GM18520 (cell line): Measurements from ENCODE around the gene RUSF1.
A peak's percentile ranks its signal among the peaks of the same experiment; 100 is the strongest.
"Not testable (repeated sequence)": the region's sequence is repeated elsewhere in the genome, so short reads cannot be mapped to it uniquely, and the experiment has no call there.

ENCODE experiments used
- ATAC-seq: cut with Tn5 transposase; IDR thresholded peaks from one replicate; pipeline ENCODE4 v1.9.1; 2021; ENCODE audit not compliant: unreplicated experiment

The RUSF1 gene

DNA sequence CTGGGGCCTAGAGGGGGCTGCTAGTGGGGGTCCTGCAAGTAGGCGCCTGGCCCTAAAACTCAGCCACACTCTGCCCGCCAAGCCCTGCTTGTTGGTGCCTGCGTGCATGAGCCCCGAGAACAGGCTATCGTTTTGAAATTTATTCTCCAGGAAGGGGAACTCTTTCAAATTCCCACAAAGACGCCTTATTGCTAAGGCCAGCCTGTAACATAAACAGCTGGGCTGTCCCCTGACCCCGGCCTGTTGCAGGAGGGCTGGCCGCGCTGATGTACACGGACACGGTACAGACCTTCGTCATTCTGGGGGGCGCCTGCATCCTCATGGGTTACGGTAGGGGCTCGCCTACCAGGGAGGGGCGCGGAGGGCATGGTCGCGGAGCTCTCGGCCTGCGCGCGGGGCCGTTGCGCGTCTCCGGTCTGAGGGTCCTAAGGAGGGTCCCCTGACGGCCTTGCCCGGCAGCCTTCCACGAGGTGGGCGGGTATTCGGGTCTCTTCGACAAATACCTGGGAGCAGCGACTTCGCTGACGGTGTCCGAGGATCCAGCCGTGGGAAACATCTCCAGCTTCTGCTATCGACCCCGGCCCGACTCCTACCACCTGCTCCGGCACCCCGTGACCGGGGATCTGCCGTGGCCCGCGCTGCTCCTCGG lies 21.0 kb downstream of the RUSF1 start:
- no peak for ATAC-seq

DNA sequence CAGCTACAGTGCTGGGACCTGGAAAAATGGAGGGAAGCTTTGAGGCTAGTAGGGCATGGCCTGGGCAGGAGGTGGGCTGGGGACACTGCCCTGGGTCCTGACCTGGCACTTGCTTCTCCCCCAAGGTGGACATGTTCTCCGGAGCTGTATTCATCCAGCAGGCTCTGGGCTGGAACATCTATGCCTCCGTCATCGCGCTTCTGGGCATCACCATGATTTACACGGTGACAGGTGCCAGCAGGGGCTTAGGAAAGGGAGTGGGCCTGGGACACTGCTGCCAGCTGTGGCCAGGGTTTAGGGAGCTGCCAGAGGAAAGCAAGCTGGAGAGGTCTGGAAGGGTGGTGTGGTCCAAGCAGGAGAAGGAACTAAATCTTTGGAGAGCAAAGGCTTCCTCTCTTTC lies 22.1 kb downstream of the RUSF1 start:
- ATAC-seq, result no peak

DNA sequence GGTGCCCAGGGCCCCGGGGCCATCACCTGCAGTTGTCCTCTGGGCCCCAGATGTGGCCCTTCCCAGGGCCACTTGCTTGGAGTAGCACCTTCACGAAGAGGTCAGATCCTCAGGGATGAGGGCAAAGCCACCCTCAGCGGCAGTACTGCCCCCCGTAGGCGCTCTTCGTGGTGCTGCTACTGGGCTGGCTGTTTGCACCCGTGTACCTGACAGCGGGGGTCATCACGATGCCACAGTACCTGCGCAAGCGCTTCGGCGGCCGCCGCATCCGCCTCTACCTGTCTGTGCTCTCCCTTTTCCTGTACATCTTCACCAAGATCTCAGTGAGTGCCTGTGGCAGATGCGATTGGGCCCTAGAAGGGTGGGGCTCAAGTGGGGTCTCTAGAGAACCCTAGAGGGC lies 22.6 kb downstream of the RUSF1 start:
- ATAC-seq, result no peak

DNA sequence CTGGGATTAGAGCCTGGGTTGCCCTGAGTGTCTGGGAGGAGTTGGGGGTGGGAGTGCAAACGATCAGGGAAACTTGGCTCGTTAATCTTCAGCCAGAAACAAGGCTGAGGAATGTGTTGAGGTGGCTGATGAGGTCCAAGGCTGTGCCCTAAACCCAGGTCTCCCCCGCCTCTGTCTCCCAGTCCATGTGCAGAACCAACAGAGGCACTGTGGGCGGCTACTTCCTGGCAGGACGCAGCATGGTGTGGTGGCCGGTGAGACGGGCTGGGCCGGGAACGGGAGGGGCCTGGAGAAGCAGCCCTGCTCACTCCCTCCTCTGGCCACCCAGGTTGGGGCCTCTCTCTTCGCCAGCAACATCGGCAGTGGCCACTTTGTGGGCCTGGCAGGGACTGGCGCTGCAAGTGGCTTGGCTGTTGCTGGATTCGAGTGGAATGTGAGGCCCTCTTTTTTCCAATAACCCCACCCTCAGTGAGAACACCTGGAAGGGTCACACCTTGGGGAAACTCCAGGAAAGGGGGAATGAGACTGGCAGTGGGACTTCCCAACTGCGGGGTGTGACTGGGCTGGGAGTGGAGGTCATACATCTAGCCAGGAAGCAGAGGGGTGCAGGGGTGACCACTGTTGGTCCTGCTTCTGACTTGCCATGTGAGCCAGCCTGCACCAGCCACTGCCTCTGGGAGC lies 23.6 kb downstream of the RUSF1 start:
- ATAC-seq, result no peak

DNA sequence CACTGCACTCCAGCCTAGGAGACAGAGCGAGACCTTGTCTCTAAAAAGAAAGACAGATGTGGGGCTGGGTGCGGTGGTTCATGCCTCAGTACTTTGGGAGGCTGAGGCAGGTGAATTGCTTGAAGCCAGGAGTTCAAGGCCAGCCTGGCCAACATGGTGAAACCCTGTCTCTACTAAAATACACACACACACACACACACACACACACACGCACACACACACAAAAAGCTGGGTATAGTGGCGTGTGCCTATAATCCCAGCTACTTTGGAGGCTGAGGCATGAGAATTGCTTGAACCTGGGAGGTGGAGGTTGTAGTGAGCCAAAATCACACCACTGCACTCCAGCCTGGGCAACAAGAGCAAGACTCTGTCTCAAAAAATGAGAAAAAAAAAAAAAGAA lies 24.1 kb downstream of the RUSF1 start:
- not testable (repeated sequence) for ATAC-seq

DNA sequence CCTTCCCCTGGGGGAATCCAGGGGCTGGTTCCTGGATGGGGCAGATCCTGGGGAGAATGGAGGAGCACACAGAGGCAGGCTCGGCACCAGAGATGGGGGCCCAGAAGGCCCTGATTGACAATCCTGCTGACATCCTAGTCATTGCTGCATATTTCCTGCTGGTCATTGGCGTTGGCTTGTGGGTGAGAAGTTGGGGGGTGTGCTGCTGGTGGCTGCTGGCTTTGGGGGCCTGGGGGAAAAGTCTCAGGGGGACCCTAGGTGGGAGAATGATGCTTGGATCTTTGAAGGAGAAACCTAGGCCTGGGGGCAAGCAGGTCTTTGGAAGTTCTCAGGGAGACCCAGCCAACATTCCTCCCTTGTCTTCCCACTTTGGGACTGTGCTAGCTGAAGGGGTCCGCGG lies 25.1 kb downstream of the RUSF1 start, which contains the start of gene SLC5A2:
TSS of gene SLC5A2 (plus strand) at position 43 of the 400 bp plus-strand sequence. CDS start at position 57, 14 bp downstream.
- no peak for ATAC-seq

DNA sequence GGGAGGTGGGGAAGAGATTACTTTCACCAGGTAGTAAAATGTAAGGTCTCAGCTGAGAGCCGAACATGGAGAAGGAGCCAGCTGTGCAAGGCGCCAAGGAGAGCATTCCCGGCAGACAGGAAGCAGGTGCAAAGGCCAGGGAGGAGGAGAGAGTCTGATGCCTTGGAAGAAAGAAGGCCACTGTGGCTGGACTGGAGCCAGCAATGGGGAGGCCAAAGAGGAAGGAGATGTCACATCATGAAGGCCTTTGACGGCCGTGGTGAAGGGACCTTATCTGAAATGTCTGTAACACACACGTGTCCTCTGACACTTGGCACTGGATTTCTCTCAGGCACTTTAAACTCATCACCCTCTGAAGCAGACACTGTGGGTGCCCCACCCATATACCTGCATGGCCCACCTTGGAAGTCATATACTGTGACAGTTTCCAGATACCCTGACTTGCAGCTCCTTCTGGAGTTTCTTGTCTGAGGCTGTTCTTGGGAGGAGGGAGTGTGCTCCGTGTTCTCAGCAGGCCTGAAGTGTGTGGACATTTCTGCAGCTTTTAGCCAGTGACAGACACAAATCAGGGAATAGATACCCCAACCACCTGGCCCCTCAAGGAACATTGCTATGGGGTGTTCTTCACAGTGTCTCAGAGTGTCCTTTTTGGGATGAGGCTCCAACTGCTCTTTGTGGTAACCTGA lies 27.2 kb downstream of the RUSF1 start:
- no peak for ATAC-seq

DNA sequence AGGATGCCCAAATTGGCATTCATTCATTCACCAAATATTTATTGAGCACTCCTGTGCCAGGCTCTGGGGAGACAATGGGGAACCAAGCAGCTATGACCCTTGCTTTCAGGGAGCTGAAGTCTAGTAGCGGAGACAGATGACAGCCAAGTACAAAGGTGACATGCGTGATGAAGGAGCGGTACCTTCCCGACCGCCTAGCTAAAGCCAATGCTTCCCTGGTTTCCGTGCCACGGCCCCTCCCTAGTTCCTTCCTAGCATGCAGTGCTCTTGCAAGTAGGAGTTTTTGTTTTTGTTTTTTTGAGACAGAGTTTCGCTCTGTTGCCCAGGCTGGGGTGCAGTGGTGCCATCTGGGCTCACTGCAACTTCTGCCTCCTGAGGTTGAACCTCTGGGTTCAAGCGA lies 28.4 kb downstream of the RUSF1 start:
- no peak for ATAC-seq

DNA sequence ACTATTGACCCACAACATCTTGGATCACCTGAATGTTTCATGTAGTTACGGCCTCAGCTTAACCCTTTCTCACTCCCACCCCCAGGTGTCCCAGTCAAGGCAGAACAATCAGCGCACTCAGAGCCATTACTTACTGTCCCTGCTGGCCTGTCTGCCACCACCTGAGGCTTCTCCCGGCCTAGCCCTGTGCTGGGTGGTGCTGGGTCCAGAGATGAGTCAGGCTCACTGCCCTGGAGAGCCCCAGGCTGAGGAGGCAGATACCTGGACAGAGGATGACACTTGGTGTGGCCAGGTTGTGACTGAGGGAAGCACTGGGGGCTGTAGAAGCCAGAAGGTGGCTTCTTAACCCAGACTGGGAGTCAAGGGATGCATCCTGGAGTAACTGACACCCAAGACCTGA lies 29.2 kb downstream of the RUSF1 start:
- ATAC-seq, result no peak

DNA sequence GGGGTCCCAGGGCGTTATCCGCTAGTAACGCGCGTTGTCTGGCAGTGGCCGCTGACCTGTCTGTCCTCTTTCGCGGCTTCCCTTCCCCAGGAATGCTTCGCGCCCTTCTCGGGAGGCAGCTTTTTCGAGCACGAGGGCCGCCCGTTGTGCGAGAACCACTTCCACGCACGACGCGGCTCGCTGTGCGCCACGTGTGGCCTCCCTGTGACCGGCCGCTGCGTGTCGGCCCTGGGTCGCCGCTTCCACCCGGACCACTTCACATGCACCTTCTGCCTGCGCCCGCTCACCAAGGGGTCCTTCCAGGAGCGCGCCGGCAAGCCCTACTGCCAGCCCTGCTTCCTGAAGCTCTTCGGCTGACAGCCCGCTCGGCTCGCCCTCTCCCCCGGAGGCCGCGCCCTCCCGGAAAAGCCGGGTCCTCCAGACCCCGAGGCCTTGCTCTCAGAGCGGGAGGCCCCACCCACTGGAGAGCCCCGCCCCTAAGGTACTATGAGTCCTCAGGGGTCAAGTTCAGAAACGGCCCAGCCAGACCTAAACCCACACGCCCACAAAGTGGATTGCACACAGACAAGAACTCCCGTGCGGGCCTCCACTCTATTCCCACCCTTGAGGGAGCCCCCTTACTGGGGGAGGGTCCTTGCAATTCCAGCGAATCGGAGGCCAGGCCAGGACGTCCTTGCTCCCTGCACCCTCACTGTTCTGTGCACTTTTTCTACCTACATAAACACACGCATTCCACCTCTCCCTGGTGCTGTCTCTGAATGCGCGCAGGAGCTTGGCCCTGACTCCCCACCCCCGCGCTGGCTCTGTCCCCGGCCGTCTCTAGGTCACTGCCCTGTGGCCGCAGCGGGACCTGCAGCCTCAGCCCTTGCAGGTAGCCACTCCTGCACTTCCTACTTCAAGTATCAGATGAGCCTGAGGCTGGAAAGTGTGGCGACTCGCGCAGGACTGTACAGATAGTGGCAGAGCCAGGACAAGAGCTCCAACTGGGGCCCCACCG lies 30.7 kb downstream of the RUSF1 start:
- ATAC-seq, result no peak

DNA sequence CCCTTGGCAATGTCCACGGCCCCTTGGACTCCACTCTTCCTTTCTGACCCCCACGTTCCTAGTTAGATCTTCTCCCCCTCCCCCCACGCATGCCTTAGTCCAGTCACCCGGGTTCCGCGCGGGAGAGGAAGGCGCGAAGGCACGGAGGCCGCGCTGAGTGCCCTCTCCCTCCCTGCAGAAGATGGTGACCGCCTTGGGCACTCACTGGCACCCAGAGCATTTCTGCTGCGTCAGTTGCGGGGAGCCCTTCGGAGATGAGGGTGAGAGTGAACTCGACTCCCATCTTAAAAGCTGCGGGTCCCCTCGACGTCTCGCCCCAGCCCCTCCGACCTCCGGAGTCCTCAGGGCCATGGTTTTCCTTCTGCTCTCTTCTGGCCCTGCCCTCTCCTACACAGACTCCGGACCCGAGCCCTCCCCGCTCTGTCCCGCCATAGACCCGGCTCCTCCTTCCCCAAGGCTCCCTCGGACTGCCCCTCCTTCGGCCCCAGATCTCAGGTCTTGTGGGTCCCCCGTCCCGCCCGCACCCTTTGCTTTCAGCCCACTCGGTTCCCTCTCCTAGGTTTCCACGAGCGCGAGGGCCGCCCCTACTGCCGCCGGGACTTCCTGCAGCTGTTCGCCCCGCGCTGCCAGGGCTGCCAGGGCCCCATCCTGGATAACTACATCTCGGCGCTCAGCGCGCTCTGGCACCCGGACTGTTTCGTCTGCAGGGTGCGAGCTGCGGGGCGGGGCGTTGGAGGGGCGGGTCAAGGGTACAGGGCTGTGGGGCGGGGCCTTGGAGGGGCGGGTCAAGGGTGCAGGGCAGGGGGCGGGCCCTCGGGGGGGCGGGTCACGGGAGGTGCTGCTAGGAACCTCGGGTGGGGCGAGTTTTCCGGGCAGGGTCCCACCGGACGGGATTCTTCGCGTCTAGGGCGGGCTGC lies 31.6 kb downstream of the RUSF1 start:
- peak; percentile 53 for ATAC-seq

DNA sequence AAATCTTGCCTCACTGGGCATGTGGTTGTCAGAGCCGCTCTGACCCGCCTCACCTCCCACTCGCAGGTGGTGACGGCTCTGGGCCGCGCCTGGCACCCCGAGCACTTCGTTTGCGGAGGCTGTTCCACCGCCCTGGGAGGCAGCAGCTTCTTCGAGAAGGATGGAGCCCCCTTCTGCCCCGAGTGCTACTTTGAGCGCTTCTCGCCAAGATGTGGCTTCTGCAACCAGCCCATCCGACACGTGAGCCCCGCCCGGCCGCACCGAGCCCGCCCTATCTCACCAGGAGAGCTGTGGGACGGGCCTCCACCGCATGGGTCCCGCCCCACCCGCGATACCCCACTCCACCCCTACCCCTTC lies 32.3 kb downstream of the RUSF1 start:
- ATAC-seq, result no peak

DNA sequence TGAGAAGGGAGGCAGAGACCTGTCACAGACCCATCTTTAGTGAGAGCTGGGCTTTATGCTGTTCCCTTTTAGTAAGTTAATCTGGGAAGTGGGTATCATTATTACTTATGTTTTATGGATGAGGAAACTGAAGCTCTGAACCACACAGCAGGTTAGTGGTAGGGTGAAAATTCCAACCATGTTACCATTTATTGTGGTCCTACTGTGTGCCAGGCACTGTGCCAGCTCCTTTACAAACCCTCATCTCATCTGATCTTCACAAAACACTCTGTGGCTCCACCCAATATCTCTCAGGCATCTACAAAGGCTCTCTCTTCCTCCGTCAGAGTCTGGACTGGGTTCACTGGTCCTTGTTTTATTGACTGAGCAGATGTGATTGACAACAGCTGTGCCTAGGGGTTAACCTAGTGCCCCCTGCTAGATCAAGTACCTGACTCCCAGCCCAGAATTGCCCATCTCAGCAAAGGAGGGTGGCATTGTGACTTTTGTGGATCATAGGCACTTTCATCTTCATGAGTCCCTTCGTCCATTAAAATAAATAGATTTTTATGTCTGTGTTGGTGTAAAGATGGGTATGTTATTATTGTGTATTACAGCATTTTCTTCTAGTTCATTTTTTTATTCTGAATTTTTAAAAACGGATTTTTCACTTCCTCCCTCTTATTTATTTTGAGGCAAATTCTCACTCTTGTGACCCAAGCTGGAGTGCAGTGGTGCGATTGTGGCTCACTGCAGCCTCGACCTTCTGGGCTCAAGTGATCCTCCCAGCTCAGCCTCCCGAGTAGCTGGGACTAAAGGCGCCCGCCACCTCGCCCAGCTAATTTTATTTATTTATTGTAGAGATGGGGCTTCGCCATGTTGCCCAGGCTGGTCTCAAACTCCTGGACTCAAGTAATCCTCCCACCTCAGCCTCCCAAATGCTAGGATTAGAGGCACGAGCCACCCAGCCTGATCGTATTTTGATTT lies 33.1 kb downstream of the RUSF1 start:
- no peak for ATAC-seq

DNA sequence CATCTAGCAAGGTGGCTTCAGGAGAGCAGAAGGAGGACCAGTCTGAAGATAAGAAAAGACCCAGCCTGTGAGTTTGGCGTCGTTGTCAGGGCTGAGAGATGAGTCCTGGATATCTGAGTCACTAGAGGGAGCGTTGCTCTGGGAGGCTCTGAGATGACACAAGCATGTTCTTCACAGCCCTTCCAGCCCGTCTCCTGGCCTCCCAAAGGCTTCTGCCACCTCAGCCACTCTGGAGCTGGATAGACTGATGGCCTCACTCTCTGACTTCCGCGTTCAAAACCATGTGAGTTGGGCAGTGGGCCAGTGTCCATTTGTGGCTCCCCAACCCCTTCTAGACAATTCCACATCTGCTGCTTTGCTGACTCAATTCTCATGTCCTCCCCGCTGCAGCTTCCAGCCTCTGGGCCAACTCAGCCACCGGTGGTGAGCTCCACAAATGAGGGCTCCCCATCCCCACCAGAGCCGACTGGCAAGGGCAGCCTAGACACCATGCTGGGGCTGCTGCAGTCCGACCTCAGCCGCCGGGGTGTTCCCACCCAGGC lies 33.9 kb downstream of the RUSF1 start:
- ATAC-seq, result no peak

DNA sequence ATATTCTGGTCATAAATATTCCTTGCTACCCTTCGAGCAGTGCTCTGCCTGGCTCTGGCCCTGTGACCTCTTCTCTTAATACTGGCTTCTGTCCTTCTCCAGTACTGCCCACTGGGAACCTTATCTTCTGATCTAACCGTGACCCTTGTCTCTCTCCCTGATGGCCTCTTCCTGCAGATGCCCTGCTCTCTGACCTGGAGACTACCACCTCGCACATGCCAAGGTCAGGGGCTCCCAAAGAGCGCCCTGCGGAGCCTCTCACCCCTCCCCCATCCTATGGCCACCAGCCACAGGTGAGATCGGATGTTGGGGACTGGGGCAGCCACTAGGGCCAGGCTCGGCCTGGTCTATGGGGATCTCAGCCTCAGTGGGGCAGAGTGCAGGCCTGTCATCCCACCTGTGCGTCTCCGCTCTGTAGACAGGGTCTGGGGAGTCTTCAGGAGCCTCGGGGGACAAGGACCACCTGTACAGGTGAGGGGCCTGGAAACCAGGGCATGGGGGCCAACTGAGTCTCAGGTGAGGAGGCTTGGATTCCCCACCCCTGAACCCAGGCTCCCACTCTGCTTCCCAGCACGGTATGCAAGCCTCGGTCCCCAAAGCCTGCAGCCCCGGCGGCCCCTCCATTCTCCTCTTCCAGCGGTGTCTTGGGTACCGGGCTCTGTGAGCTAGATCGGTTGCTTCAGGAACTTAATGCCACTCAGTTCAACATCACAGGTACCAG lies 34.8 kb downstream of the RUSF1 start:
- ATAC-seq, result no peak

DNA sequence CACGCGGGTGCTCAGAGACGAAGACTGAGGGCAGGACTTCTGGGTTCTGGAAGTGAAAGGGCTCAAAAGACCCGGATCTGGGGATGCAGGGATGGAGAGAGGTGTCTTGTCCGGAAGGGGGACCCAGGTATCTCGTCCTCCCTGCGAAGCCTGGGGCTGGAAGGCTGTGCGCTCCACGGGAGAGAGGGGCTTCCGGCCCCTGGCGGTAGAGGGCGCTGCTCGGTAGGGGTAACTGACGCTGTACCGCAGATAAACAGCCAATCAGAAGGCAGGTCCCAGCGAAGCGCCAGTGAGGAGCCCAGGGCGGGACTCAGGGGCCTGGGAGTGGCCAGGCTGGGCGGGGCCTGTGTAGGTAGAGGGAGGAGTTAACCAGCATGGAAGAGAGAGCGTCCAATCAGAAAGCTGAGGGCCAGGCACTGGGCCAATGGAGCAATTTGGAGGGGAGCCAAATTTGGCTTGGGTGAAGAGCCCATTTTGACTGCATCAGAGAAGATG lies 35.4 kb downstream of the RUSF1 start:
- ATAC-seq, result no peak

DNA sequence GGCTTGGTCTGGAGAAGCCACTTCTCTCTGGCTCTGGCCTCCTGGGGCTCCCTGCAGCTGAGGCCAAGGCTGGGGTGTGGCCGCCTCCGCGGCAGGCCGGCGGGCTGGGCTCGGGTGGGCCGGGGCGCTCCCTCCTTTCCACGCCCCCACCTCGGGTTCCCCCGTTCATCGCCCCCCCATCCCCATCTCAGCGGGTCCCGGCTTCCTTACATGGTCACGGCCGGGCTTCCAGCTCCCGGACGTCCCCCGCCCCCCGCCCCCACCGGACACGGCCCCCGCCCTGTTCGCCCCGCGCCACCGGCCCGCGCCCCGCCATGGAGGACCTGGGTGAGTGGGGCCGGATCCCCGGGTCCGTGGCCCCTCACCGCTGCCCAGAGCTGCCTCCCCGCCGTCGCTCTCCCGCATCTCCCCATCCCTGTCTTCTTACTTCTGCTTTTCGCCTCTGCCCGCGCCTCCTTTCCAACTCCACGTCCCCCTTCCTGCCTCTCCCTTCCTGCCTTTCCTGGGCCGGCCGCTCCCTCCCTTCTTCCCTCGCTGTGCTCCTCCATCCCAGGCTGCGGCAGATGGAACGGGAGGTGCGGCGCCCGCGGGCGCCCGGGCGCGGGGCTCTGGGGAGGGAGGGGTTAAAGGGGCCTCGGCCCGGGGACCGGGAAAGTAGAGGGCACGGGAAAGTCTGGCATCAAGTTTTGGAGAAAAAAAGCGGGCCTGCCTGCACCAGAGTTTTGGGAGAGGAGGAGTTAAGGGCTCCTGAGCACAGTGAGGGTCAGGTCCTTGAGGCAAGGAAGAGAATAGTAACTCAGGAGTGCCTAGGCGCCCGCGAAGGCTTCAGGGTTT lies 36.1 kb downstream of the RUSF1 start, which contains the start of gene TGFB1I1:
TSS of gene TGFB1I1 (plus strand) at position 278 of the 834 bp plus-strand sequence. CDS start at position 315, 37 bp downstream.
- no peak for ATAC-seq
